ENCODE data around the gene ZNF283.

- TF ChIP-seq CTCF (conservative IDR thresholded peaks at IDR 0.05): no peak
- no peak for TF ChIP-seq ZFX (IDR thresholded peaks at IDR 0.05)
Measured at GRCh38 chr19:43842007-43842406, 14.9 kb downstream of the ZNF283 start.

All from C4-2B (cell line).